SU-DHL-6 (cell line): ENCODE results near the gene SLC11A1.

ENCODE experiments used
- EZH2phosphoT487 ChIP-seq: fragments of 200-600 bp; sonication (generic), shearing (Covaris generic); conservative IDR thresholded peaks from 2 replicates; pipeline ENCODE4 v1.6.1; 2018; ENCODE audit warnings: mild to moderate bottlenecking, antibody characterized with exemption, low read length, moderate library complexity, mixed read lengths
- TF ChIP-seq, protein P1 (sequence below): fragments of 200-600 bp; sonication (generic); IDR thresholded peaks from one replicate; pipeline ENCODE4 v1.5.1; 2017; ENCODE audit warnings: antibody characterized with exemption, mild to moderate bottlenecking, low read length, moderate library complexity; ENCODE audit not compliant: insufficient read depth, poor library complexity, severe bottlenecking

DNA sequence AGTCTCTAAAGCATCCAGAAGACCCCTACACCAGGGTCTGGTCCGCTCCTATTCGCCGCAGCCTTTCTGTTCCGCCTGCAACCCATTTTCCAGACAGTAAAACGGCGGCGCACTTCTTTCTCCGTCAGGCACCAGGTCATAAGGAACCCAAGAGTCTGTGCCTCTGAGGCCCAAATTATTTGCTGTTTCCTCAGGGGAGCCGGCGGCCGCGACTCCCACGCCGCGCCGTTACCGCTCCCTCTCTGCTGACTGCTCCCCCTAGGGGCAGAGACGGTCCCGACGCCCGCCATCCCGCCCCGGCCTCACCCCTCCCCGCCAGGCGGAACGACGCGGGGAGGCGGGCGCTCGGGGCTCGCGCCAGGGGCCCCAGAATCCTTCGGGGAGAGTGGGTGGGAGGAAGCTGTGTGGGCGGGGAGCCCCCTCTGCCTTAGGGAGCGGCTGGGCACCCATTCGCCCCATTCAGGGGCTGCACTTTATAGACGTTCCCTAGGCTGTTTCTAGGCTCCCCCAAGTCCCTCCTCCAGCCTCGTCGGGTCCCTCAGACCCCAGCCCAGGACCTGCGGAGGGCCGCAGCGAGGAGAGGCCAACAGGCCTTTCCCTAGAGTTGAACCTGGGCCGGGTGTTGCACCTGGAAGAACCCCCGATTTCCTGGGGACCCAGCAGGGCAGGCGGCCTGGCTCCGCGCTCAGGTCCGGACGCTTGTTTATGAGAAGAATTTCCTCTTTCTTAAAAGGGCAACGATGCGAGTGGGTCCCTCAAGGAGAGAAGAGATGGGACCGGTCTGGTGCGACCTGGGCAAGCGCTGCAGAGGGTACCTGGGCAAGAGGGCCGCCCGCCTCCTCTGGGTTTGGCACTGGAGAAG lies 14.0 kb downstream of the SLC11A1 start:
- TF ChIP-seq, protein P1, sequence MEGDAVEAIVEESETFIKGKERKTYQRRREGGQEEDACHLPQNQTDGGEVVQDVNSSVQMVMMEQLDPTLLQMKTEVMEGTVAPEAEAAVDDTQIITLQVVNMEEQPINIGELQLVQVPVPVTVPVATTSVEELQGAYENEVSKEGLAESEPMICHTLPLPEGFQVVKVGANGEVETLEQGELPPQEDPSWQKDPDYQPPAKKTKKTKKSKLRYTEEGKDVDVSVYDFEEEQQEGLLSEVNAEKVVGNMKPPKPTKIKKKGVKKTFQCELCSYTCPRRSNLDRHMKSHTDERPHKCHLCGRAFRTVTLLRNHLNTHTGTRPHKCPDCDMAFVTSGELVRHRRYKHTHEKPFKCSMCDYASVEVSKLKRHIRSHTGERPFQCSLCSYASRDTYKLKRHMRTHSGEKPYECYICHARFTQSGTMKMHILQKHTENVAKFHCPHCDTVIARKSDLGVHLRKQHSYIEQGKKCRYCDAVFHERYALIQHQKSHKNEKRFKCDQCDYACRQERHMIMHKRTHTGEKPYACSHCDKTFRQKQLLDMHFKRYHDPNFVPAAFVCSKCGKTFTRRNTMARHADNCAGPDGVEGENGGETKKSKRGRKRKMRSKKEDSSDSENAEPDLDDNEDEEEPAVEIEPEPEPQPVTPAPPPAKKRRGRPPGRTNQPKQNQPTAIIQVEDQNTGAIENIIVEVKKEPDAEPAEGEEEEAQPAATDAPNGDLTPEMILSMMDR, result peak; percentile 84
- no peak for TF ChIP-seq EZH2phosphoT487
